MCF 10A (cell line): ENCODE data around the gene KATNAL2. TPM values are rescaled to one million over a fixed set of nuclear protein-coding genes. Genes with fewer than 3 reads are reported as not detected.

Experiments
- BruUV-seq: library from RNA; stranded (reverse); fragments of 400-500 nt; replicated peaks from 2 replicates; lab custom pipeline; 2021; lab: Mats Ljungman, UMichigan
- CTCF ChIA-PET: fragments of 300-600 bp; sonication (Branson Sonifier 250); formaldehyde crosslinking; extraction: SDS; loops from one replicate; lab custom pipeline; 2021; ENCODE audit warnings: antibody characterized with exemption, inconsistent platforms; lab: Yijun Ruan, JAX
- POLR2A ChIA-PET: fragments of 300-600, 350-650 bp; sonication (Branson Sonifier 250); formaldehyde crosslinking; extraction: SDS; loops from one replicate; lab custom pipeline; 2020; ENCODE audit warnings: antibody characterized with exemption, inconsistent platforms; lab: Yijun Ruan, JAX
- DNase-seq: peaks from one replicate; pipeline ENCODE4 v3.0.0-alpha.2; 2018; ENCODE audit not compliant: unreplicated experiment
- H3K27ac Mint-ChIP-seq: one replicate; pipeline ENCODE4 v1.8.0; 2022; ENCODE audit warnings: mild to moderate bottlenecking, low read depth, mixed read lengths; ENCODE audit not compliant: unreplicated experiment
- H3K27me3 Mint-ChIP-seq: one replicate; pipeline ENCODE4 v1.8.0; 2022; ENCODE audit warnings: mixed read lengths; ENCODE audit not compliant: insufficient read depth, unreplicated experiment
- H3K36me3 Mint-ChIP-seq: one replicate; pipeline ENCODE4 v1.8.0; 2022; ENCODE audit warnings: mild to moderate bottlenecking, moderate library complexity, mixed read lengths; ENCODE audit not compliant: insufficient read depth, unreplicated experiment
- H3K4me1 Mint-ChIP-seq: one replicate; pipeline ENCODE4 v1.8.0; 2022; ENCODE audit warnings: mixed read lengths; ENCODE audit not compliant: insufficient read depth, unreplicated experiment
- H3K4me3 Mint-ChIP-seq: one replicate; pipeline ENCODE4 v1.8.0; 2022; ENCODE audit warnings: mild to moderate bottlenecking, moderate library complexity, mixed read lengths; ENCODE audit not compliant: unreplicated experiment
- H3K9me3 Mint-ChIP-seq: one replicate; pipeline ENCODE4 v1.8.0; 2022; ENCODE audit warnings: mixed read lengths; ENCODE audit not compliant: unreplicated experiment
- intact Hi-C: fragments of 100-400 bp; cut with micrococcal nuclease; formaldehyde crosslinking; loops from 2 replicates; pipeline ENCODE4 v1.14.1; 2022
- total RNA-seq: library from RNA; stranded (reverse); gene quantifications from 2 replicates; pipeline ENCODE4 v1.2.3, GENCODE V29; 2022
- TF ChIP-seq, protein P1 (sequence below): fragments of 200-600 bp; IDR thresholded peaks from one replicate; pipeline ENCODE4 v1.8.0; 2022; ENCODE audit warnings: antibody characterized with exemption, mild to moderate bottlenecking; ENCODE audit not compliant: unreplicated experiment

The KATNAL2 gene
- total RNA-seq, 1 experiment from 2014 or later, result 2.1 TPM

DNA sequence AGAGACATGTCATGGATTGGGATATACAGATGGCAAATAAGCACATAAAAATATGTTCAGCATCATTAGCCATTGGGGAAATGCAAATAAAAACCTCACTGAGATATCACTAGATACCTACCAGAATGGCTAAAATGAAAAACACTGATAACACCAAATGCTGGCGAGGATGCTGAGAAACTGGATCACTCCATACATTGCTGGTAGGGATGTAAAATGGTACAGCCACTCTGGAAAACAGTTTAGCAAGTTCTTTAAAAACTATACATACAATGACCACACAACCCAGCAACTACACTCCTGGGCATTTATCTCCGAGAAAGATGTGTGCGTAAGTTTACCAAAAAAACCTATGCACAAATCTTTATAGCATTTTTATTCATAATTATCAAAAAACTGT is 14.0 kb upstream of the KATNAL2 start:
- Mint-ChIP-seq H3K4me1 (no peaks in the 10 kb centered on the region), H3K9me3 (peaks cover 7% of the 10 kb centered on the region), H3K27me3 (no peaks in the 10 kb centered on the region), H3K4me3 (no peak overlapping the region), H3K36me3 (peaks cover 6% of the 10 kb centered on the region), H3K27ac (no peak overlapping the region)
- CTCF ChIA-PET, result no interaction called here
- DNase-seq, result no peak
- POLR2A ChIA-PET, result no interaction called here
- TF ChIP-seq, protein P1, sequence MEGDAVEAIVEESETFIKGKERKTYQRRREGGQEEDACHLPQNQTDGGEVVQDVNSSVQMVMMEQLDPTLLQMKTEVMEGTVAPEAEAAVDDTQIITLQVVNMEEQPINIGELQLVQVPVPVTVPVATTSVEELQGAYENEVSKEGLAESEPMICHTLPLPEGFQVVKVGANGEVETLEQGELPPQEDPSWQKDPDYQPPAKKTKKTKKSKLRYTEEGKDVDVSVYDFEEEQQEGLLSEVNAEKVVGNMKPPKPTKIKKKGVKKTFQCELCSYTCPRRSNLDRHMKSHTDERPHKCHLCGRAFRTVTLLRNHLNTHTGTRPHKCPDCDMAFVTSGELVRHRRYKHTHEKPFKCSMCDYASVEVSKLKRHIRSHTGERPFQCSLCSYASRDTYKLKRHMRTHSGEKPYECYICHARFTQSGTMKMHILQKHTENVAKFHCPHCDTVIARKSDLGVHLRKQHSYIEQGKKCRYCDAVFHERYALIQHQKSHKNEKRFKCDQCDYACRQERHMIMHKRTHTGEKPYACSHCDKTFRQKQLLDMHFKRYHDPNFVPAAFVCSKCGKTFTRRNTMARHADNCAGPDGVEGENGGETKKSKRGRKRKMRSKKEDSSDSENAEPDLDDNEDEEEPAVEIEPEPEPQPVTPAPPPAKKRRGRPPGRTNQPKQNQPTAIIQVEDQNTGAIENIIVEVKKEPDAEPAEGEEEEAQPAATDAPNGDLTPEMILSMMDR, result no peak
- BruUV-seq, result no TSS peak
- intact Hi-C loops, result no loop called here

DNA sequence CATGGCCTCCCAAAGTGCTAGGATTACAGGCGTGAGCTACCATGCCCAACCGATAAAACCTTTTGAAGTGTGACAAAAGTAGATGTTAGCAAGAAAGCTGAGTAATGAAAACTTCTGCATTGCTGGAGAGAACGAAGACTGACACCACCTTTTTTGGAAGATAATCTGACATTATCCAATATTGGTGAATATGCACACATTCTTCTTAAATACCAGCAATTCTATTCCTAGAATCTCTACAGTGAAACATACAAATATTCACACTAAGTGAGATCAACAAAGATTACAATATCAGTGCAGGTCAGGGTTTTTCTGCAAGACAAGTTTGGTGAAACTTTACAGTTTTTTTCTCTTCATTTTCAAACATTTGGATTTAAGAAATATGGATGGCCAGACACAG is 7.9 kb upstream of the KATNAL2 start:
- H3K27ac Mint-ChIP-seq, result no peak overlapping the region
- TF ChIP-seq, protein P1, result no peak
- ChIA-PET POLR2A (interaction anchor here (0.7 kb wide), 1 partner anchor 9 kb away, joined by 3 read pairs; no protein-coding TSS in a partner anchor), CTCF (interaction anchor here (0.6 kb wide), 1 partner anchor 461 kb away, joined by 3 read pairs; no protein-coding TSS in a partner anchor)
- intact Hi-C loops, result no loop called here
- no peaks in the 10 kb centered on the region for H3K27me3 Mint-ChIP-seq
- no peak overlapping the region for H3K4me3 Mint-ChIP-seq
- peaks cover under 1% of the 10 kb centered on the region for H3K4me1 Mint-ChIP-seq
- no peak for DNase-seq
- BruUV-seq, result no TSS peak
- H3K36me3 Mint-ChIP-seq, result no peaks in the 10 kb centered on the region
- peaks cover 7% of the 10 kb centered on the region for H3K9me3 Mint-ChIP-seq

DNA sequence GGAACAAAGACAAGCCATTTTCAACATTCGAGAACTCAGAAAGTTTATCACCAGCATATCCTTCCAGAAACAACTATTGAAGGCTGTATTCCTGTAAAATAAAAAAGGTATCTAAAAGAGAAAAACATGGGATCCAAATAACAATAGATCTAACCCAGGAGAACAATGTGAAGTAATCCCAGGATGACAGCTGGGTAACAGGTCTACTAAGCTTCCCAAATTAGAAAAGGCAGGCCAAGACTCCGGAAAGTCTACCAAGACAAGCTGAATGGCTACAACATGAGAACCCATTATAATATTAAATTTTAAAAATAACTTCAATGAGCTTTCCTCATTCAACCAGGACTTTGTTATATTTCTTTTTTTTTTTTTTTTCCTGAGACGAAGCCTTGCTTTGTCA is 6.5 kb upstream of the KATNAL2 start:
- H3K27ac Mint-ChIP-seq, result no peak overlapping the region
- intact Hi-C loops, result no loop called here
- no peaks in the 10 kb centered on the region for H3K27me3 Mint-ChIP-seq
- ChIA-PET CTCF (no interaction called here), POLR2A (no interaction called here)
- H3K9me3 Mint-ChIP-seq, result no peaks in the 10 kb centered on the region
- TF ChIP-seq, protein P1, result no peak
- no peaks in the 10 kb centered on the region for H3K36me3 Mint-ChIP-seq
- peaks cover 12% of the 10 kb centered on the region for H3K4me1 Mint-ChIP-seq
- DNase-seq, result no peak
- no peak overlapping the region for H3K4me3 Mint-ChIP-seq
- no TSS peak for BruUV-seq

DNA sequence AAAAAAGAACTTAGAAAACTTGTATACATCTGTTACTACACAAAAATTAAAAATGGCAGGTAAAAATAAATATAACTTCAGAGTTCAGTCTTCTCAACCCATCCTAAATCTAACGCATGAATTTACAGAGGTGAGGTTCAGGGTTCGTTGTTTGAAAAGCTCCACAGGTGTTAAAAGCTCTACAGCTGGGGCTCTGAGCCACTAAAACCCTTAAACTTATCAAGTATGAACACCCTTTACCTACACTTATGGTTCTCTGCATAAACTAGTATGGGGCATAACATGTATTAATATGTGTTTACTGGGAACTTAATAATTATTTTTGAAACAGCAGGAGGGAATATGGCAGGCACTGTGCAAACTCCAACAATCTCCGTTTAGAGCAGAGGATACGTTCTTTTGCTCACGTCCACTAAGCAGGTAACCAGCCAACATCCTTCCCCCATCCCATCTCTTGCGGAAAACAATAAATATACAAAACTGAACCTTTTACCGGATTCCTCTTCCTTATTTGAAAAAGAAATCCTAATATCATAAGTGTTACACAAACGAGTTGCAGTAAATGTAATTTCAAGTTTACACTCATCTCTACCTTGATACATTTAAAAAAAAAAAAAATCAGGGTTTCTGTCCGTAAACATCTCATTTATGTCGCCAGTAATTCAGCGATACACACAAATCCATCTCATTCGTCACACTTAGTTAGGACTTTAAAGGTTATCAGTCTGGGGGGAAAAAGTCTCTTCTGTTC is 1.4 kb upstream of the KATNAL2 start:
- CTCF ChIA-PET, result interaction anchor here (0.7 kb wide), 1 partner anchor 298 kb away, joined by 3 read pairs; no protein-coding TSS in a partner anchor
- H3K9me3 Mint-ChIP-seq, result no peaks in the 10 kb centered on the region
- POLR2A ChIA-PET, result interaction anchor here (0.6 to 0.9 kb wide), 3 partner anchors 24 to 1986 kb away, joined by 3 to 5 read pairs (median 4); no protein-coding TSS in a partner anchor
- BruUV-seq, result TSS peak; percentile 35
- DNase-seq, result peak; percentile 4
- intact Hi-C loops, result no loop called here
- peaks cover 5% of the 10 kb centered on the region for H3K36me3 Mint-ChIP-seq
- H3K4me1 Mint-ChIP-seq, result peaks cover 23% of the 10 kb centered on the region
- peak overlapping the region; percentile 85 for H3K4me3 Mint-ChIP-seq
- TF ChIP-seq, protein P1, result no peak
- H3K27me3 Mint-ChIP-seq, result no peaks in the 10 kb centered on the region
- peak overlapping the region; percentile 75 for H3K27ac Mint-ChIP-seq
